Brain pericyte (primary cell): ENCODE results near the gene TMEM126B.

Source experiments
- DNase-seq: peaks from one replicate; pipeline ENCODE4 v3.0.0-alpha.2; 2012; ENCODE audit warnings: low read depth, low spot score

TMEM126B gene

GRCh38 chr11:85682330-85683305 is 54.2 kb downstream of the TMEM126B start:
- no peak for DNase-seq

- DNase-seq: no peak
These were observed 56.9 kb downstream of the TMEM126B start for GRCh38 chr11:85685125-85685819.

- DNase-seq: peak; percentile 90
These were observed 57.5 kb downstream of the TMEM126B start, which contains the start of gene CCDC89 for GRCh38 chr11:85685820-85686459. Gene CCDC89, minus strand, starts transcription at chr11:85686195. Its CDS starts 65 bp downstream, at chr11:85686130.
